Mesendoderm (in vitro differentiated cells): Measurements from ENCODE around the gene CNRIP1.
A peak's percentile ranks its signal among the peaks of the same experiment; 100 is the strongest.

Source experiments
- DNase-seq: peaks from one replicate; pipeline ENCODE4 v3.0.0; 2013
- H2AK5ac ChIP-seq: 2 replicates; pipeline ENCODE4 v1.6.1; 2013; ENCODE audit warnings: low read length, inconsistent platforms
- H2BK120ac ChIP-seq: 2 replicates; pipeline ENCODE4 v1.6.1; 2013; ENCODE audit warnings: low read depth, mild to moderate bottlenecking, low read length, moderate library complexity, mixed read lengths
- H2BK15ac ChIP-seq: replicated peaks from 2 replicates; pipeline ENCODE4 v1.6.1; 2013; ENCODE audit warnings: low read depth, mild to moderate bottlenecking, moderate library complexity
- H2BK5ac ChIP-seq: 2 replicates; pipeline ENCODE4 v1.6.1; 2013; ENCODE audit warnings: low read length, inconsistent platforms
- H3K18ac ChIP-seq: 2 replicates; pipeline ENCODE4 v1.6.1; 2013; ENCODE audit warnings: mild to moderate bottlenecking, low read length, mixed read lengths
- H3K23ac ChIP-seq: one replicate; pipeline ENCODE4 v1.6.1; 2013; ENCODE audit warnings: low read length
- H3K27ac ChIP-seq: 2 replicates; pipeline ENCODE4 v1.5.1; 2013; ENCODE audit warnings: low read depth, mild to moderate bottlenecking, inconsistent platforms, low read length, moderate library complexity
- H3K27me3 ChIP-seq: 2 replicates; pipeline ENCODE4 v1.6.1; 2013; ENCODE audit warnings: low read length, control low read depth, mild to moderate bottlenecking, inconsistent platforms; ENCODE audit not compliant: insufficient read depth, poor library complexity
- H3K36me3 ChIP-seq: 2 replicates; pipeline ENCODE4 v1.6.1; 2013; ENCODE audit warnings: low read length, inconsistent platforms; ENCODE audit not compliant: control insufficient read depth, insufficient read depth
- H3K4ac ChIP-seq: one replicate; pipeline ENCODE4 v1.6.1; 2013; ENCODE audit warnings: low read depth, mild to moderate bottlenecking, low read length, moderate library complexity
- H3K4me1 ChIP-seq: 2 replicates; pipeline ENCODE4 v1.6.1; 2013; ENCODE audit warnings: low read depth, low read length, inconsistent platforms; ENCODE audit not compliant: control insufficient read depth
- H3K4me2 ChIP-seq: 2 replicates; pipeline ENCODE4 v1.6.1; 2013; ENCODE audit warnings: low read length
- H3K4me3 ChIP-seq: 2 replicates; pipeline ENCODE4 v1.5.1; 2013; ENCODE audit warnings: mild to moderate bottlenecking, low read length
- H3K56ac ChIP-seq: one replicate; pipeline ENCODE4 v1.6.1; 2013; ENCODE audit warnings: low read length
- H3K79me1 ChIP-seq: 2 replicates; pipeline ENCODE4 v1.6.1; 2013; ENCODE audit warnings: low read length, inconsistent platforms
- H3K79me2 ChIP-seq: 2 replicates; pipeline ENCODE4 v1.6.1; 2013; ENCODE audit warnings: mild to moderate bottlenecking, low read length; ENCODE audit not compliant: control insufficient read depth, insufficient read depth
- H3K9ac ChIP-seq: 2 replicates; pipeline ENCODE4 v1.6.1; 2013; ENCODE audit warnings: low read length, inconsistent platforms
- H4K5ac ChIP-seq: one replicate; pipeline ENCODE4 v1.6.1; 2013; ENCODE audit warnings: low read length
- H4K8ac ChIP-seq: one replicate; pipeline ENCODE4 v1.6.1; 2013; ENCODE audit warnings: low read depth, mild to moderate bottlenecking, control low read depth, low read length, moderate library complexity
- WGBS: extraction: QIAGEN DNeasy Blood & Tissue Kit; methylation state at CpG from one replicate; pipeline ENCODE4 v1.1.7; 2013; ENCODE audit warnings: low lambda C conversion rate, missing lambda C conversion rate; ENCODE audit not compliant: insufficient coverage; ENCODE audit errors: extremely low coverage; 5-methylcytosine and 5-hydroxymethylcytosine counted together

Gene CNRIP1

GRCh38 chr2:68263632-68264031 is 56.1 kb downstream of the CNRIP1 start:
- Histone ChIP-seq H4K5ac (no peak overlapping the region), H3K27me3 (no peaks in the 10 kb centered on the region), H2AK5ac (no peak overlapping the region), H3K56ac (no peak overlapping the region), H3K23ac (no peak overlapping the region), H3K79me1 (no peaks in the 10 kb centered on the region), H4K8ac (no peak overlapping the region), H3K4me2 (no peak overlapping the region), H2BK5ac (no peak overlapping the region), H3K4me3 (no peak overlapping the region), H3K27ac (no peak overlapping the region), H3K9ac (no peak overlapping the region), H3K18ac (no peak overlapping the region), H2BK15ac (no peak overlapping the region), H3K4me1 (no peaks in the 10 kb centered on the region), H3K79me2 (no peaks in the 10 kb centered on the region), H3K36me3 (no peaks in the 10 kb centered on the region), H2BK120ac (no peak overlapping the region), H3K4ac (no peak overlapping the region)
- no CpG with 5 or more reads among the region's 2 CpGs for WGBS
- no peak for DNase-seq

- no peak overlapping the region for H3K4me3 ChIP-seq
- no peak overlapping the region for H3K9ac ChIP-seq
- no CpG with 5 or more reads among the region's 2 CpGs for WGBS
- H4K8ac ChIP-seq = no peak overlapping the region
- H3K23ac ChIP-seq = no peak overlapping the region
- no peak overlapping the region for H3K27ac ChIP-seq
- H3K4ac ChIP-seq = no peak overlapping the region
- no peak overlapping the region for H3K18ac ChIP-seq
- no peaks in the 10 kb centered on the region for H3K79me1 ChIP-seq
- no peak overlapping the region for H2BK5ac ChIP-seq
- H3K56ac ChIP-seq = no peak overlapping the region
- H2BK15ac ChIP-seq = no peak overlapping the region
- no peak overlapping the region for H2BK120ac ChIP-seq
- no peak overlapping the region for H3K4me2 ChIP-seq
- no peaks in the 10 kb centered on the region for H3K79me2 ChIP-seq
- no peaks in the 10 kb centered on the region for H3K27me3 ChIP-seq
- no peaks in the 10 kb centered on the region for H3K36me3 ChIP-seq
- H4K5ac ChIP-seq = no peak overlapping the region
- H3K4me1 ChIP-seq = no peaks in the 10 kb centered on the region
- no peak overlapping the region for H2AK5ac ChIP-seq
- no peak for DNase-seq
These were observed 60.9 kb downstream of the CNRIP1 start for GRCh38 chr2:68258851-68259250.

DNA sequence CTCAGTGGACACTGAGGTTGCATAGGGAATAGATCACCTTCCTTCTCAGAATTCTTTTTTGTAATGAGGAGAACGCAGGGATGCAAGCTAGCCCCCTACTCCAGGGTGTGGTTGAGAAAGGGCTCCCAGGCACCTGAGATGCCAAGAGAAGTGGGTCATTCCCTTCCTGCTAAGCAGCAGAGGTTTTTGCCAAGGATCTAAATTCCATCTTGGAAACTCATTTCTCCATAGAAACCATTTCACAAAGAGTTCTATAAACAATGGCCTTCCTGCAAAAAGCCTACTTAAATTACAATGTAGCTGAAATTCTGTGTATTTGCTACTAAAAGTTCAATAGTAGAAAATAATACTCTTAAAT is 63.7 kb downstream of the CNRIP1 start:
- no peak overlapping the region for H2BK15ac ChIP-seq
- no peaks in the 10 kb centered on the region for H3K4me1 ChIP-seq
- H3K18ac ChIP-seq = no peak overlapping the region
- H3K79me2 ChIP-seq = peaks cover 5% of the 10 kb centered on the region
- no peak overlapping the region for H3K27ac ChIP-seq
- H3K9ac ChIP-seq = no peak overlapping the region
- no CpG with 5 or more reads among the region's 1 CpG for WGBS
- H3K4me2 ChIP-seq = no peak overlapping the region
- no peak overlapping the region for H4K8ac ChIP-seq
- no peak overlapping the region for H3K4ac ChIP-seq
- DNase-seq = peak; percentile 76
- no peak overlapping the region for H2AK5ac ChIP-seq
- H3K36me3 ChIP-seq = no peaks in the 10 kb centered on the region
- H3K23ac ChIP-seq = no peak overlapping the region
- H3K4me3 ChIP-seq = no peak overlapping the region
- no peaks in the 10 kb centered on the region for H3K79me1 ChIP-seq
- H4K5ac ChIP-seq = no peak overlapping the region
- no peak overlapping the region for H3K56ac ChIP-seq
- no peak overlapping the region for H2BK120ac ChIP-seq
- no peak overlapping the region for H2BK5ac ChIP-seq
- H3K27me3 ChIP-seq = no peaks in the 10 kb centered on the region

GRCh38 chr2:68253219-68254068 is 66.3 kb downstream of the CNRIP1 start:
- H2BK15ac ChIP-seq = no peak overlapping the region
- H3K23ac ChIP-seq = no peak overlapping the region
- no peaks in the 10 kb centered on the region for H3K79me1 ChIP-seq
- H3K36me3 ChIP-seq = no peaks in the 10 kb centered on the region
- H3K79me2 ChIP-seq = peaks cover 26% of the 10 kb centered on the region
- no peak overlapping the region for H2BK120ac ChIP-seq
- peak overlapping the region; percentile 46 for H3K4ac ChIP-seq
- peak overlapping the region; percentile 5 for H3K18ac ChIP-seq
- peaks cover 6% of the 10 kb centered on the region for H3K4me1 ChIP-seq
- H4K8ac ChIP-seq = no peak overlapping the region
- no CpG with 5 or more reads among the region's 15 CpGs for WGBS
- H4K5ac ChIP-seq = no peak overlapping the region
- peak overlapping the region; percentile 94 for H3K9ac ChIP-seq
- no peaks in the 10 kb centered on the region for H3K27me3 ChIP-seq
- H3K56ac ChIP-seq = peak overlapping the region; percentile 97
- DNase-seq = peak; percentile 42
- H3K4me2 ChIP-seq = peak overlapping the region; percentile 44
- H2AK5ac ChIP-seq = no peak overlapping the region
- H2BK5ac ChIP-seq = peak overlapping the region; percentile 1
- H3K4me3 ChIP-seq = peak overlapping the region; percentile 87
- peak overlapping the region; percentile 86 for H3K27ac ChIP-seq

- peak within 1 kb of the TSS; percentile 37 for H2AK5ac ChIP-seq
- peak; percentile 97 for DNase-seq
- H3K23ac ChIP-seq = peak within 1 kb of the TSS; percentile 3
- WGBS = no CpG with 5 or more reads among the region's 79 CpGs
- peak within 1 kb of the TSS; percentile 33 for H2BK120ac ChIP-seq
- H2BK15ac ChIP-seq = no peak within 1 kb of the TSS
- peaks cover 3% of the 10 kb centered on the region for H3K79me1 ChIP-seq
- peak within 1 kb of the TSS; percentile 54 for H2BK5ac ChIP-seq
- H3K9ac ChIP-seq = peak within 1 kb of the TSS; percentile 96
- peak within 1 kb of the TSS; percentile 51 for H3K4me2 ChIP-seq
- peaks cover 11% of the 10 kb centered on the region for H3K4me1 ChIP-seq
- no peaks in the 10 kb centered on the region for H3K36me3 ChIP-seq
- H3K56ac ChIP-seq = peak within 1 kb of the TSS; percentile 97
- peak within 1 kb of the TSS; percentile 99 for H3K27ac ChIP-seq
- H3K79me2 ChIP-seq = peaks cover 35% of the 10 kb centered on the region
- peak within 1 kb of the TSS; percentile 16 for H4K8ac ChIP-seq
- H3K4me3 ChIP-seq = peak within 1 kb of the TSS; percentile 92
- no peak within 1 kb of the TSS for H4K5ac ChIP-seq
- no peaks in the 10 kb centered on the region for H3K27me3 ChIP-seq
- peak within 1 kb of the TSS; percentile 91 for H3K18ac ChIP-seq
- H3K4ac ChIP-seq = peak within 1 kb of the TSS; percentile 100
These were observed 67.1 kb downstream of the CNRIP1 start, which contains the start of gene PPP3R1 for GRCh38 chr2:68252400-68253218. Gene PPP3R1 (minus strand): TSS chr2:68252532. CDS start chr2:68252127, 405 bp downstream.
